SK-N-MC (cell line): Measurements from ENCODE around the gene DUSP28.

Experiments
- EZH2 ChIP-seq: fragments of 200-600 bp; sonication (generic); IDR thresholded peaks from one replicate; pipeline ENCODE4 v1.6.1; 2017; ENCODE audit warnings: antibody characterized with exemption
- POLR2AphosphoS5 ChIP-seq: IDR thresholded peaks from 2 replicates; pipeline ENCODE4 v1.6.1; 2012; ENCODE audit warnings: mild to moderate bottlenecking, low read depth, low read length, borderline replicate concordance

DNA sequence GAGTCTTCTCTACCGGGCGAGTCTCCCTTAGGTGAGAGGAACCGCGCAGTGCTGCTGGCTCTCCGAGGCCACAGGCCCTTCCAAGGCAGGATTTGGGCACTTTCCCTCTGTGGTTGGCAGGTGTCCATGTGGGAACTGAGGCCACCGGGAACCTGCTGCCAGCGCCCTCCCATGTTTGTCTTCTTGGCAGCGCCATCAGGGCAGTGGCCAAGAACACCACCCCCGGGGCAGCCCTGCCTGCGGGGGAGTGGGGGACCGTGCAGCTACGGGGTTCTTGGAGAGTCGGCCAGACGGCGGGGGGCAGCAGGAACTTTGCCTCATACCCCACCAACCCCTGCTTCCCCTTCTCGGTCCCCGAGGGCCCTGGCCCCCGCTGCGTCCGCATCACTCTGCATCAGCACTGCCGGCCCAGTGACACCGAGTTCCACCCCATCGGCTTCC is 36.4 kb downstream of the DUSP28 start:
- no peak for TF ChIP-seq POLR2AphosphoS5
- TF ChIP-seq EZH2, result no peak
